Muscle layer of duodenum (tissue), 2 donors: ENCODE results near the gene TRIM15.
A peak's percentile ranks its signal among the peaks of the same experiment; 100 is the strongest.

Experiments
- H3K27ac ChIP-seq: one replicate; pipeline ENCODE4 v1.7.0; 2013; ENCODE audit warnings: mild to moderate bottlenecking, low read length
- H3K27me3 ChIP-seq: one replicate; pipeline ENCODE4 v1.7.0; 2013; ENCODE audit warnings: low read depth, mild to moderate bottlenecking, control low read depth, low read length
- H3K36me3 ChIP-seq, 2 donors: one replicate each; pipeline ENCODE4 v1.7.0; 2013; ENCODE audit warnings: low read length in 2 of 2, control low read depth in 1 of 2, mild to moderate bottlenecking in 1 of 2; ENCODE audit not compliant: insufficient read depth in 2 of 2, control insufficient read depth in 1 of 2
- H3K4me1 ChIP-seq, 2 donors: one replicate each; pipeline ENCODE4 v1.7.0; 2013; ENCODE audit warnings: low read length in 2 of 2, mild to moderate bottlenecking in 2 of 2, control low read depth in 1 of 2, moderate library complexity in 1 of 2; ENCODE audit not compliant: insufficient read depth in 2 of 2, control insufficient read depth in 1 of 2
- H3K4me3 ChIP-seq, 2 donors: one replicate each; pipeline ENCODE4 v1.7.0; 2013; ENCODE audit warnings: low read length in 2 of 2, low read depth in 1 of 2, mild to moderate bottlenecking in 1 of 2
- H3K9me3 ChIP-seq, 2 donors: one replicate each; pipeline ENCODE4 v1.7.0; 2013; ENCODE audit warnings: low read length in 2 of 2, control low read depth in 1 of 2, mild to moderate bottlenecking in 1 of 2; ENCODE audit not compliant: control insufficient read depth in 1 of 2
- donor health status: healthy.

Gene TRIM15

GRCh38 chr6:30149234-30149633 is 14.1 kb upstream of the TRIM15 start:
- Histone ChIP-seq H3K4me1 (no peaks in the 10 kb centered on the region), H3K27ac (no peak overlapping the region), H3K9me3 (no peaks in the 10 kb centered on the region), H3K4me3 (no peak overlapping the region), H3K36me3 (no peaks in the 10 kb centered on the region), H3K27me3 (no peaks in the 10 kb centered on the region)

GRCh38 chr6:30149858-30150550 is 13.3 kb upstream of the TRIM15 start:
- H3K36me3 ChIP-seq = no peaks in the 10 kb centered on the region
- H3K4me3 ChIP-seq = no peak overlapping the region
- H3K4me1 ChIP-seq = peaks cover 0 to 1% of the 10 kb centered on the region in 2 donors
- no peaks in the 10 kb centered on the region for H3K27me3 ChIP-seq
- no peaks in the 10 kb centered on the region for H3K9me3 ChIP-seq
- no peak overlapping the region for H3K27ac ChIP-seq

- Histone ChIP-seq H3K4me1 (peaks cover 0 to 4% of the 10 kb centered on the region in 2 donors), H3K27me3 (no peaks in the 10 kb centered on the region), H3K36me3 (no peaks in the 10 kb centered on the region), H3K9me3 (no peaks in the 10 kb centered on the region), H3K27ac (no peak overlapping the region), H3K4me3 (no peak overlapping the region)
These were observed 12.5 kb upstream of the TRIM15 start for GRCh38 chr6:30150671-30151395.

GRCh38 chr6:30151580-30151979 is 11.8 kb upstream of the TRIM15 start:
- Histone ChIP-seq H3K27ac (no peak overlapping the region), H3K27me3 (no peaks in the 10 kb centered on the region), H3K9me3 (no peaks in the 10 kb centered on the region), H3K36me3 (no peaks in the 10 kb centered on the region), H3K4me1 (peaks cover 0 to 4% of the 10 kb centered on the region in 2 donors), H3K4me3 (no peak overlapping the region)

- H3K4me3 ChIP-seq = no peak overlapping the region
- H3K4me1 ChIP-seq = peaks cover 0 to 4% of the 10 kb centered on the region in 2 donors
- H3K27me3 ChIP-seq = no peaks in the 10 kb centered on the region
- H3K27ac ChIP-seq = no peak overlapping the region
- H3K9me3 ChIP-seq = no peaks in the 10 kb centered on the region
- no peaks in the 10 kb centered on the region for H3K36me3 ChIP-seq
These were observed 11.2 kb upstream of the TRIM15 start for GRCh38 chr6:30152016-30152673.

- Histone ChIP-seq H3K27me3 (no peaks in the 10 kb centered on the region), H3K36me3 (no peaks in the 10 kb centered on the region), H3K4me3 (no peak overlapping the region), H3K4me1 (peaks cover 0 to 4% of the 10 kb centered on the region in 2 donors), H3K9me3 (no peaks in the 10 kb centered on the region), H3K27ac (no peak overlapping the region)
These were observed 10.3 kb upstream of the TRIM15 start for GRCh38 chr6:30152910-30153610.

- H3K27me3 ChIP-seq = no peaks in the 10 kb centered on the region
- no peak overlapping the region for H3K4me3 ChIP-seq
- peaks cover 0 to 4% of the 10 kb centered on the region in 2 donors for H3K4me1 ChIP-seq
- no peaks in the 10 kb centered on the region for H3K36me3 ChIP-seq
- no peaks in the 10 kb centered on the region for H3K9me3 ChIP-seq
- H3K27ac ChIP-seq = no peak overlapping the region
These were observed 9.3 kb upstream of the TRIM15 start for GRCh38 chr6:30154061-30154460.

GRCh38 chr6:30154709-30155519 is 8.4 kb upstream of the TRIM15 start:
- H3K4me3 ChIP-seq = no peak overlapping the region
- peak overlapping the region; percentile 65 for H3K27ac ChIP-seq
- no peaks in the 10 kb centered on the region for H3K36me3 ChIP-seq
- H3K27me3 ChIP-seq = no peaks in the 10 kb centered on the region
- no peaks in the 10 kb centered on the region for H3K9me3 ChIP-seq
- H3K4me1 ChIP-seq = peaks cover 0 to 4% of the 10 kb centered on the region in 2 donors

- Histone ChIP-seq H3K27ac (peak overlapping the region; percentile 65), H3K4me3 (no peak overlapping the region), H3K36me3 (no peaks in the 10 kb centered on the region), H3K27me3 (no peaks in the 10 kb centered on the region), H3K4me1 (peaks cover 0 to 4% of the 10 kb centered on the region in 2 donors), H3K9me3 (no peaks in the 10 kb centered on the region)
These were observed 7.7 kb upstream of the TRIM15 start for GRCh38 chr6:30155520-30156261.

- peaks cover 0 to 4% of the 10 kb centered on the region in 2 donors for H3K4me1 ChIP-seq
- H3K36me3 ChIP-seq = no peaks in the 10 kb centered on the region
- H3K9me3 ChIP-seq = no peaks in the 10 kb centered on the region
- no peaks in the 10 kb centered on the region for H3K27me3 ChIP-seq
- H3K27ac ChIP-seq = no peak overlapping the region
- H3K4me3 ChIP-seq = no peak overlapping the region
These were observed 7.1 kb upstream of the TRIM15 start for GRCh38 chr6:30156262-30156599.
